GM12872 (cell line): ENCODE data around the gene TSPAN14.

Source experiments
- CTCF ChIP-seq: IDR thresholded peaks from 3 replicates; pipeline ENCODE4 v1.5.1; 2011; ENCODE audit warnings: low read depth, mild to moderate bottlenecking, low read length, moderate library complexity; ENCODE audit not compliant: insufficient read depth

Gene TSPAN14

GRCh38 chr10:80542053-80542452, 87.9 kb downstream of the TSPAN14 start:
- no peak for TF ChIP-seq CTCF

- TF ChIP-seq CTCF = no peak
These were observed 88.7 kb downstream of the TSPAN14 start for GRCh38 chr10:80542652-80543318.

- no peak for TF ChIP-seq CTCF
These were observed 90.3 kb downstream of the TSPAN14 start for GRCh38 chr10:80544316-80544953.

GRCh38 chr10:80545258-80545881, 91.3 kb downstream of the TSPAN14 start:
- TF ChIP-seq CTCF = no peak

GRCh38 chr10:80552151-80552646, 98.1 kb downstream of the TSPAN14 start:
- TF ChIP-seq CTCF = no peak

- TF ChIP-seq CTCF = no peak
These were observed 99.3 kb downstream of the TSPAN14 start for GRCh38 chr10:80553436-80553835.

GRCh38 chr10:80554050-80554449, 99.9 kb downstream of the TSPAN14 start:
- no peak for TF ChIP-seq CTCF
